ENCODE results near the gene NPAS3.
"Not testable (repeated sequence)": the region's sequence is repeated elsewhere in the genome, so short reads cannot be mapped to it uniquely, and the experiment has no call there.

The NPAS3 gene

GRCh38 chr14:33085799-33086198, 147.1 kb downstream of the NPAS3 start:
- no peak for DNase-seq

- not testable (repeated sequence) for DNase-seq
Measured at GRCh38 chr14:33088274-33088673, 149.6 kb downstream of the NPAS3 start.

- no peak for DNase-seq
Measured at GRCh38 chr14:33098016-33098415, 159.3 kb downstream of the NPAS3 start.

GRCh38 chr14:33103489-33103888, 164.8 kb downstream of the NPAS3 start:
- DNase-seq = no peak

GRCh38 chr14:33103966-33104365, 165.3 kb downstream of the NPAS3 start:
- no peak for DNase-seq

GRCh38 chr14:33110737-33111443, 172.2 kb downstream of the NPAS3 start:
- no peak for DNase-seq

GRCh38 chr14:33114331-33114730, 175.7 kb downstream of the NPAS3 start:
- DNase-seq = no peak

GRCh38 chr14:33118668-33119067, 180.0 kb downstream of the NPAS3 start:
- no peak for DNase-seq

GRCh38 chr14:33120341-33120740, 181.7 kb downstream of the NPAS3 start:
- DNase-seq = no peak

GRCh38 chr14:33120966-33121365, 182.3 kb downstream of the NPAS3 start:
- DNase-seq = no peak

- no peak for DNase-seq
Measured at GRCh38 chr14:33123281-33123680, 184.6 kb downstream of the NPAS3 start.

GRCh38 chr14:33126433-33126832, 187.8 kb downstream of the NPAS3 start:
- DNase-seq = no peak

- no peak for DNase-seq
Measured at GRCh38 chr14:33127531-33127930, 188.9 kb downstream of the NPAS3 start.

GRCh38 chr14:33131801-33132200, 193.1 kb downstream of the NPAS3 start:
- DNase-seq = no peak

- no peak for DNase-seq
Measured at GRCh38 chr14:33134162-33134561, 195.5 kb downstream of the NPAS3 start.

- no peak for DNase-seq
Measured at GRCh38 chr14:33134975-33135374, 196.3 kb downstream of the NPAS3 start.

- DNase-seq = no peak
Measured at GRCh38 chr14:33150666-33151428, 212.2 kb downstream of the NPAS3 start.

- DNase-seq = no peak
Measured at GRCh38 chr14:33163109-33163508, 224.4 kb downstream of the NPAS3 start.

- DNase-seq = no peak
Measured at GRCh38 chr14:33163600-33163999, 224.9 kb downstream of the NPAS3 start.

- no peak for DNase-seq
Measured at GRCh38 chr14:33165144-33165925, 226.7 kb downstream of the NPAS3 start.

- no peak for DNase-seq
Measured at GRCh38 chr14:33165926-33166289, 227.2 kb downstream of the NPAS3 start.

GRCh38 chr14:33175951-33176350, 237.3 kb downstream of the NPAS3 start:
- no peak for DNase-seq

GRCh38 chr14:33184587-33184986, 245.9 kb downstream of the NPAS3 start:
- no peak for DNase-seq

GRCh38 chr14:33186656-33187055, 248.0 kb downstream of the NPAS3 start:
- no peak for DNase-seq

Measured in activated CD4-positive, alpha-beta T cell treated with anti-CD3 and anti-CD28 coated beads, Interleukin-2, amount 50 U/mL, for 1 hour (primary cell).